ENCODE results near the gene TTN.

- no peak for TF ChIP-seq CTCF (IDR thresholded peaks at IDR 0.05)
- no peak for TF ChIP-seq REST (IDR thresholded peaks at IDR 0.05; ENCODE audit: insufficient read depth in 1 of 2, low read depth in 2 of 2, low read length in 1 of 2)
These were observed 292.6 kb downstream of the TTN start for GRCh38 chr2:178514664-178515063.

All from Panc1 (cell line).